Measurements from ENCODE around the gene ZFAND5. TPM values are rescaled to one million over a fixed set of nuclear protein-coding genes. Genes with fewer than 3 reads are reported as not detected.

The ZFAND5 gene
- total RNA-seq, 1 donor from 2014 or later = 377 TPM

GRCh38 chr9:72363236-72363635 lies 1.8 kb downstream of the ZFAND5 start:
- no peak for DNase-seq (ENCODE audit: low spot score)

- no peak for DNase-seq (ENCODE audit: low spot score)
Measured at GRCh38 chr9:72362680-72363139, 2.3 kb downstream of the ZFAND5 start.

GRCh38 chr9:72362118-72362531 lies 2.9 kb downstream of the ZFAND5 start:
- no peak for DNase-seq (ENCODE audit: low spot score)

DNA sequence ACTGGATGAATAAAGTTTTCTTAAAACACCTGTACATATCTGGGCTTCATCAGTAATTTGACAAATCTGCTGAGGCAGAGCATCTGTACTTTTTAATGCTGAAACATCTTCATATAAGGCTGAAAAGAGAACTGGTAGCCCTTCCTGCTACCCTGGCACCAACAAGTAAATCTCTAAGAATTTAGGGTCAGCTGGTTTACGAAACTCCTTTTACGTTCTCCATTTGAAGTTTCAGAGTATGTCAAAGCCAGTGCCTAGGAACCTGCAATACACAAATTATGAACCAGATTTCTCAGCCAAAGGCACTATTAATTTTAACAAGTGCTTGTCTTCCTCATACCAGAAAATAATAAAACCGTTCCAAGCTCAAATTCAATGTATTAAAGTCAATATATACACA lies 3.8 kb downstream of the ZFAND5 start:
- no peak for DNase-seq (ENCODE audit: low spot score)

GRCh38 chr9:72360324-72360723 lies 4.7 kb downstream of the ZFAND5 start:
- no peak for DNase-seq (ENCODE audit: low spot score)

DNA sequence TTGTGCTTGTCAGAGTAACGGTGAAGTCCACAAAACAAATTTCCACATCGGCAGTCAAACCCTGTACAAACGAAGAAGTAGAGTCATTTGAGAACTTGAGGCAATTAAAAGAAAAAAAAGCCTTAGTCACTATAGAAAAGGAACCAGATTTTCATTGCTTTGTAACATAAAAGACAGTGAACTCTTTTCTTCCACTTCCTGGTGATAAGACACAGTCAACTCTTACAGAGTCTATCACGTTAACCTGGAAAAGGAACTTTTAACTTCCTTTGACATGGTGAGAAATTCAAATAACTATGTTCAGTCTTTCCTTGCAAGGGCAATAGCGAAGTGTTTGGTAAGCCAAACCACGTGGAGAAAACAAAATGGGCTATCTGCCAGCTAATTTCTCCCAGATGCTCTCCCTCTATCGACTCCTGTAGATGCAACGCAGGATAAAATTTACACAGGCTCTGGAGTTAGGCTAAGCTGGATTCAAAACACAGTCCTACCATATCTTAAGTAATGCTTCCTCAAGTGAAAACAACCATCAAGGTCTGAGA lies 8.9 kb downstream of the ZFAND5 start:
- DNase-seq (ENCODE audit: low spot score) = no peak

- DNase-seq (ENCODE audit: low spot score) = no peak
Measured at GRCh38 chr9:72355153-72355552, 9.9 kb downstream of the ZFAND5 start.

DNA sequence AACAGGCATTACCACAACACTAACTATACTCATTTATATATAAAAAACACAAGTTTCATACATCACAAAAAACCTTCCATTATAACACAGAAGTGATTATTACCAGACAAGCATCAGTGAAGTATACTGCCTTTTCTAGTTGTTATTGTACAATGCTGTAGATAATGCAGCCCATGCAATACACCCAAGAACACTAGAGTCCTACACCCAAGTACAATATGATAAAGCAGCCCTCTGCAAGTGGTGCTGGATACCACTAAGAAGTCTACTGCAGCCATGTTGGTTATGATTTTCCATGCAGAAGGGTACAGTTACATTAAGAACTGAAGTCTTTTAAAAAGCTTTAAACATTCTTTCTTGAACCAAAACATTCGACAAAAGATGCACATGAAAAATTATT lies 10.3 kb downstream of the ZFAND5 start:
- no peak for DNase-seq (ENCODE audit: low spot score)

GRCh38 chr9:72353455-72354116 lies 11.4 kb downstream of the ZFAND5 start:
- DNase-seq (ENCODE audit: low spot score) = no peak

DNA sequence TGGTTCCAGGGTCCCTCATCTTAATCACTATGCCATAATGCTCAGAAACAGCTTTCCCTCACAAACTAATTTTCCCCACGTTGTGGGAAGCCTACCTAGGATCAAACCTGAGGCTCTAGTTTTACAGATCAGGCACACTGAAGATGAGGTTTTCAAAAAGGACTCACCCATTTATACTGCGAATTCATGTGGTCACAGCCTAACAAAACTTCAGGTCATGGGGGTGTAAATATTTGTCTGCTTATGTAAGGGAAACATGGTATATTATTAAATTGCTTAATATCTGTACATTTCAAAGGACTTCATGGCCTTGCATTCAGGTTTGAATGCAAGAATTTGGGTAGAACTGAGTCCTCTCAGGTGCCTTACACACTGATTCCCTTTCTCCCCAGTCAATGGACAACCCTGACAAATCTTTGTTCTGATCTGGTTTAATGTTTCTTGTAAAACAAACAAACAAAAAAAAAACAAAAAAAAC lies 12.1 kb downstream of the ZFAND5 start:
- DNase-seq (ENCODE audit: low spot score) = no peak

DNA sequence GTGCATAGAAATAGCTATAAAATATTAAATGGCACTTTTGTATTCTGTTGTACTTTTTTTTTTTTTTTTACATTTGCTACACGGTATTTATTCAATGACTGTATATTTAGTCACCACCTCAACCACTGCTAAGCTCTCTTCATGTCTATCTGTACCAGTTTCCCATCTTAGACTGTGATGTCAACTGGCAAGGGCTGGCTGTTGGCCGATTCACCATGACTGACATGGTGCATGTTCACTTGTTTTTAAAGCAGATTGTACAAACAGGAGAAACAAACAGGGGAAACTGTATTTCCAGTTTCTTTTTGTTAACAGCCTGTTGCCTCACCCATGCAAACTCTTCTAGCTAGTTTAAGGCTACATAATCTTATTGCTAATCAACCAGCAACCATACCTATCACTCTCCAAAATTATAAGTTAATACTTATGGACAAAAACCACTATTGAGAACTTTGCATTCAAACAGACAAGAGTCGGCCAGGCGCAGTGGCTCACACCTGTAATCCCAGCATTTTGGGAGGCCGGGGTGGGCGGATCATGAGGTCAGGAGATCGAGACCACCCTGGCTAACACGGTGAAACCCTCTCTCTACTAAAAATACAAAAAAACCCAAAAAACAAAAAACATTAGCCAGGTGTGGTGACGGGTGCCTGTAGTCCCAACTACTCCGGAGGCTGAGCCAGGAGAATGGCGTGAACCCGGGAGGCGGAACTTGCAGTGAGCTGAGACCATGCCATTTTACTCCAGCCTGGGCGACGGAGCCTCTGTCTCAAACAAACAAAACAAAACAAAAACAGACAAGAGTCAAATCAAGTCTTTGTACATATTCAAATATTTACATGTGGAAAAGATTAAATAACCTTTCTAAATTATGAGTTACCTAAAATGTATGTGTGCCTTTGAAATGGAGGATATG lies 13.2 kb downstream of the ZFAND5 start:
- no peak for DNase-seq (ENCODE audit: low spot score)

DNA sequence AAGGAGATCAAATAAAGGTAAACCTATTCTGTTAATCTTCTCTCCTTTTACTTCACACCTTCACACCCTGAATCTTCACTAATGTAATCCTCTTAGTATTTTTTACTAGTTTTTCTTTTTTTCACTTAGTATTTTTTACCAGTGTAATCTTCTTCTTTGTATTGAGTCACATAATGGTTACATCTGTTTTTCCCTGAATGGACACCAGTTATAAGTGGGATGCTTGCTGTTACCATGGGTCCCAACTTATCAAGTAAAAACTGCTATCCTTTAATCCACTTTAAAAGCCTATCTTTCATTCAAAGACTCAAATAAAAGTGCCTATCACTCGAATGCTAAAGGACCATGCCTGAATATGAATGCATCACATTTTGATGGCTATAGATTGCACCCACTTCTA lies 15.1 kb downstream of the ZFAND5 start:
- no peak for DNase-seq (ENCODE audit: low spot score)

GRCh38 chr9:72349240-72349639 lies 15.8 kb downstream of the ZFAND5 start:
- DNase-seq (ENCODE audit: low spot score) = no peak

- no peak for DNase-seq (ENCODE audit: low spot score)
Measured at GRCh38 chr9:72346333-72346732, 18.7 kb downstream of the ZFAND5 start.

- DNase-seq (ENCODE audit: low spot score) = no peak
Measured at GRCh38 chr9:72338631-72339030, 26.4 kb downstream of the ZFAND5 start.

DNA sequence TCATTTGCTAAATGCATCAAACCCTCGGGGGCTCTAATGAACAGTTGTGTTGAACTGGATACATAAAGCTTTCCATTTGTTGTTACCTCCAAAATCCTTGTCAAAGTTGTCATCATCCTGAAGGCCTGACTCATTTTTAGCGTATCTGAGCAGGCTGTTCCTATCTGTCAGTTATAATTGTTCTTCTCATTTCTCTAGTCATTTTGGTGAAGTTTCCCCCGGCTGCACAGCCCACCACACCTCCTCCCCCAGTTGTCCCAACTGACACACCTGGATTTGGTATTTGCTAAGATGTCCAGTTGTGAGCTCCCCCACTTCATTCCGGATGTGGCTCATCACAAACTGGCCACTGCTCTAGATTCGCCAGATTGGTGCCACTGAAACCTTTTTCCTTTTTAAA lies 27.7 kb downstream of the ZFAND5 start:
- no peak for DNase-seq (ENCODE audit: low spot score)

DNA sequence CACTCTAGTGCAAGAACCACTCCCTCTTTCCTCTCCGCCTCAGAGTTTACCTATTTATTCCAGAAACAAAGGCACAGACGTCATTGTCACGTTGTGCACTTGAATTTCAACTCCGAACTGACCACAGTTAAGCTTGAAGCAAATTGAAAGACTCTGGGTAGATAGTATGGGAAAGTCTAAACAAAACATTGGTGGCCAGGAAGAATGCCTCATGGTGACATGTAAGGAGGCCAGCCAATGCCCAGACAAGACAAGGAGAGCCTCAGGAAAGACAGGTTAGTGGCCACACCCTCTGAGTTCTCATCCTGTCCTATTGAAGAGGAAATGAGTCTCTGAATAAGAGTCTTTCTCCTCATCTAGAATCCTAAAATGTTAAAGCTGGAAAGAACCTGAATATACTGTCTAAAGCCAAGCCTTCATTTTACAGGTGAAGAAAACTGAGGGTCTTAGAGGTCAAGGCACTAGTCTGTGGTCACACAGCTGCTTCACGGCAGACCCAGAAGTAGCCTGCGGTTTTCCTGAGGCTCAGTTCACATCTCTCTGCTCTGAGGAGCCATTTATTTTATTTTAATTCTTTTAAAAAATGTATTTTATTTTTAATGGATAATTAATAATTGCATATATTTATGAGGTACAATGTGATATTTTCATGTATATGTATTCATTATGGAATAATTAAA lies 30.2 kb downstream of the ZFAND5 start:
- no peak for DNase-seq (ENCODE audit: low spot score)

GRCh38 chr9:72333709-72334108 lies 31.3 kb downstream of the ZFAND5 start:
- no peak for DNase-seq (ENCODE audit: low spot score)

DNA sequence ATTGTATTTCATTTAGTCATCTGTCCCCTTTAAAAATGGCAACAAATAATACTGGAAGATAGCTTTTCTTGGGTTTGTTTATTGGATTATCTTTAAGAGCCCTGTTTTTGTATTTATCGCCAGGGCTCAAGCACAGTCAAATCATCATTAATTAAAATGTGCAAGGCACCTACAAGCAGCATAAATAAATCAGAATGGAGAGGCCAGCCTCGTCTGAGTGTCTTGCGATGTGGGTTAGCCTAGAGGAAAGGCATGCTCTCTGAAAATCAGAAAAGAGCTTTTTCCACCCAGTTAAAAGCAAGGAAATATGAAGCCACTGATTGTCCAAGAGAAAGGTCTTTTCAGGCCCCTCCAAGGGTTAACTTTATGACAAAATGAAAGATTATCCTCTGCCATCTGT lies 31.8 kb downstream of the ZFAND5 start:
- DNase-seq (ENCODE audit: low spot score) = no peak

- no peak for DNase-seq (ENCODE audit: low spot score)
Measured at GRCh38 chr9:72332351-72332750, 32.7 kb downstream of the ZFAND5 start.

GRCh38 chr9:72327631-72328030 lies 37.4 kb downstream of the ZFAND5 start:
- DNase-seq (ENCODE audit: low spot score) = no peak

GRCh38 chr9:72326641-72327040 lies 38.4 kb downstream of the ZFAND5 start:
- DNase-seq (ENCODE audit: low spot score) = no peak

Measured in mesenteric fat pad (tissue), 1 donor.